ENCODE measurements around the gene CCDC51.

CCDC51 gene

GRCh38 chr3:48411606-48412374 lies 28.1 kb downstream of the CCDC51 start:
- TF ChIP-seq GATA2 (IDR thresholded peaks at IDR 0.05; ENCODE audit: low read depth, low read length): no peak
- no peak for TF ChIP-seq GATA3 (IDR thresholded peaks at IDR 0.05; ENCODE audit: low read depth, low read length)

DNA sequence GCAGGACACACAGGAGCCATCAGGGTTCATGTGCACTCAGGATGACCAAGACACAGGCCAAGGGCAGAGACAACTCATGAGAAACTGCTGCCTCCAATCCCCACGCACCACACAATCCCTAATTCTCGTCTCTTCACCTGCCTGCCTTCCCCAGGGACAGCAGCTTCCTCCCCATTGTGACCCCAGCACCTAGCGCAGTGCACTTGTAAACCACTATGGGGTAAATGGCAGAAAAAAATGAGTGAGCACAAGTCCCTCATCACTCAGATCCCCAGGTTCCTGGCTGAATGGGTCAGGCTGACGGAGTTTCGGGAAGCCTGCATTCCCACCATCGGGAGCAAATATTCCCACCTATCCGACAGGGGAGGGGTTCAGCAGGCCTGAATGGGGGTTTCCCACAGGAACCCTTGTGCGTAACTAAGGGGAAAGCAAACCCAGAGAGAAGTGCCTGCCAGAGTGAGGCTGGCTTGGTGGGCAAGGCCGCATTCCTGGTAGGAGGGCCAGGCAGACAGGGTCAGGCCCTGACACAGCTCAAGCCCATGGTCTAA lies 28.8 kb downstream of the CCDC51 start:
- TF ChIP-seq GATA3 (IDR thresholded peaks at IDR 0.05; ENCODE audit: low read depth, low read length) (no peak), GATA2 (IDR thresholded peaks at IDR 0.05; ENCODE audit: low read depth, low read length) (no peak)

GRCh38 chr3:48410205-48411040 lies 29.5 kb downstream of the CCDC51 start:
- no peak for TF ChIP-seq GATA3 (IDR thresholded peaks at IDR 0.05; ENCODE audit: low read depth, low read length)

- TF ChIP-seq GATA2 (IDR thresholded peaks at IDR 0.05; ENCODE audit: low read depth, low read length): no peak
- TF ChIP-seq GATA3 (IDR thresholded peaks at IDR 0.05; ENCODE audit: low read depth, low read length): no peak
Measured at GRCh38 chr3:48409291-48410201, 30.4 kb downstream of the CCDC51 start.

DNA sequence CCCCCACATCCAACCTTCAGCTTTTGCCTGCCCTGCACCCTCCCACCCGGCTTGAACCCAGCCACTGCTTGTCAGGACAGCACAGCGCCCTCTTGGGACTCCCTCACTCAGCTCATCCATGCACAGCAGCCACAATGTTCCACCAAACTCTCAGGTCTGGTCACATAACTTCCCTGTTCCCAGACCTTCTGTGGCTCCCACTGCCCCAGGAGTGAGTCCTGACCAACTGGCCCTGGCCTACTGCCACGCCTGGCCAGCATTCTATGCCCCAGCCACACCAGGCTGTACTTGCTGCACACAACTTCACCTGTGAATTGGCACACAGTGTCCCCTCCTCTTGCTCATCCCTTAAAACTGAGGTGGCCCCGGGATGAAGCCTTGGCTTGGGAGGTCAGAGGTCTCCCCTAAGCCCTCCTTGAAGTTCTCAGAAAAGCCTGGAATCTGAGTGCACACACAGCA lies 31.1 kb downstream of the CCDC51 start:
- TF ChIP-seq GATA3 (IDR thresholded peaks at IDR 0.05; ENCODE audit: low read depth, low read length) (no peak), GATA2 (IDR thresholded peaks at IDR 0.05; ENCODE audit: low read depth, low read length) (no peak)

- no peak for TF ChIP-seq GATA3 (IDR thresholded peaks at IDR 0.05; ENCODE audit: low read depth, low read length)
- TF ChIP-seq GATA2 (IDR thresholded peaks at IDR 0.05; ENCODE audit: low read depth, low read length): no peak
Measured at GRCh38 chr3:48407542-48408099, 32.3 kb downstream of the CCDC51 start.

- TF ChIP-seq GATA2 (IDR thresholded peaks at IDR 0.05; ENCODE audit: low read depth, low read length) (no peak), GATA3 (IDR thresholded peaks at IDR 0.05; ENCODE audit: low read depth, low read length) (no peak)
Measured at GRCh38 chr3:48406443-48407431, 33.2 kb downstream of the CCDC51 start.

GRCh38 chr3:48405971-48406370 lies 33.9 kb downstream of the CCDC51 start:
- TF ChIP-seq GATA3 (IDR thresholded peaks at IDR 0.05; ENCODE audit: low read depth, low read length): no peak
- no peak for TF ChIP-seq GATA2 (IDR thresholded peaks at IDR 0.05; ENCODE audit: low read depth, low read length)

DNA sequence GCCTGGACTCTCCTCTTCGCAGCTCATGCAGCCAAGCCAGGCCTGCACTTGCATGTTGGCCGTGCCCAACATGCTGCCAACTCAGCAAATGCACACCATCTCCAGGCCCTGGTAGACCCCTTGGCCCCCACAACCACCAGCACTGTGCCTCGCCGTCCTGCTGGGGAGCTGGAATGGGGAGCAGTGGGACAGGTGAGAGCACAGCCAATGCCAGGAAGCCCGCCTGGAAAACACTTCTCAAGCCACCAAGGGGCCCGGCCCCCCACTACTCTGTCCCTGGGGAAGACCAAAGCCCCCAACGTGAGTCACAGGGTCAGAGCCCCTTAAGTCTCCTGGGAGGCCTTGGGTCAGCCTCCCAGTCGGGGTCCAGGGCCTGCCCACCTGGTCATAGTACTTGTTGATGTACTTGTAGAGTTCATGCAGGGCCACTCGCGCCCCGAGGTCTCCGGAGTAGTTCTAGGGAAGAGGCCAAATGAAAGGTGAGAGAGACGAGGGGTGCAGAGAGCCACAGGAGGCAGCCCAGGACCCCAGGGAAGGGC lies 34.5 kb downstream of the CCDC51 start:
- TF ChIP-seq GATA2 (IDR thresholded peaks at IDR 0.05; ENCODE audit: low read depth, low read length): no peak
- no peak for TF ChIP-seq GATA3 (IDR thresholded peaks at IDR 0.05; ENCODE audit: low read depth, low read length)

DNA sequence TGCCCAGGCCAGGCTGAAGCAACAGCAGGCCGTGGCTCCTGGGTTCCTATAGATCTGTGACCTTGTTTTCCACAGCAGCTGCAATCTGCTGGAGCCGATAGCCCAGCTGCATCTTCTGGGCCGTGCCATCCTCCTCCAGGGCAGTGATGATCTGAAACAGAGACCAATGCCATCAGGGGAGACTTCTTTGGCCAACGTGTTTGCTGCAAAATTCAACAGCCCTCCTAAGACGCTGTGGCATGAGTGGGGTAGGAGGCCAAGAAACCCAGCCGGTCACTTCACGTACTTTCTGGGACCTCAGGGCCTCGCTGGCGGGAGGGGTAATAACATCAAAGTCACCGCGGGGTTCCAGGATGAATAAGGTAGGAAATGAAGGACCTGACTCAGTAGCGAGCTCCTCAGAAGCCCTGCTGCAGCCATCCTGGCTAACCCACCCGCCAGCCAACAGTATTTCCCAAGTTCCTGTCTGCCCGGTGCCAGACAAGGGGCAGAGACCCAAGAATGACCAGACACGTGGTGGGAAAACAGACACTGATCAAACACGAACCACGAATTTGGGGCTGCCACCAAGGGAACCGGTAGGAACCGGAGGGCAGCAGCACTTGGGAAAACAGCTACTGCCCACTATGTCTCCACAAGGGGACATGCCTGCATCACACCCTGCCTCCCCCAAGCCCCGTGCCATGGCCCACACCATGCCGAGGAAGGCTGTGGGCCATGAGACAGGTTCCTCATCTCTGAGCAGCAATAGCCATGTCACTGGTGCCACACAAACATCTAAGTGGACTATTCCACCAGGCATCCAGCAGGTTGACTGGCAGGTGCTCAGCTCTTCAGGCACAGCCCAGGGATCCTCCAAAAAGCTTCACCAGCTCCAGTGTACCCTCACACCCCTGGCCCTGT lies 35.2 kb downstream of the CCDC51 start:
- no peak for TF ChIP-seq GATA3 (IDR thresholded peaks at IDR 0.05; ENCODE audit: low read depth, low read length)
- TF ChIP-seq GATA2 (IDR thresholded peaks at IDR 0.05; ENCODE audit: low read depth, low read length): no peak

Data from SH-SY5Y (cell line).